ENCODE results near the gene OR2A2. TPM values are rescaled to one million over a fixed set of nuclear protein-coding genes. Genes with fewer than 3 reads are reported as not detected.

Gene OR2A2
- total RNA-seq, 1 experiment from 2014 or later: not detected

GRCh38 chr7:144133307-144133706 is 23.9 kb downstream of the OR2A2 start:
- no peak for DNase-seq (ENCODE audit: low read depth, low spot score)
- Histone ChIP-seq H3K36me3 (ENCODE audit: control insufficient read depth, insufficient read depth, low read length) (no peaks in the 10 kb centered on the region), H3K27me3 (ENCODE audit: control insufficient read depth, insufficient read depth, low read length) (no peaks in the 10 kb centered on the region; the same call in 1 of the 2 replicates), H3K27ac (ENCODE audit: low read length) (no peak overlapping the region), H3K4me3 (ENCODE audit: low read depth in 2 of 2, low read length in 2 of 2) (no peak overlapping the region), H3K4me1 (ENCODE audit: control insufficient read depth, insufficient read depth, low read length) (no peaks in the 10 kb centered on the region), H3K9me3 (ENCODE audit: control insufficient read depth, insufficient read depth, low read depth, low read length) (no peaks in the 10 kb centered on the region)
- no TSS peak for BruUV-seq (replicated peaks)
- POLR2A ChIA-PET: no interaction called here
- CTCF ChIA-PET: no interaction called here
- in situ Hi-C loops (cut with HindIII; ENCODE audit: low pct_unique_long_range_greater_than_20kb, low sequenced_read_pairs) (no loop called here), intact Hi-C loops (cut with micrococcal nuclease; ENCODE audit: unreplicated experiment) (no loop called here)
- no peak for TF ChIP-seq SIN3A (IDR thresholded peaks at IDR 0.05; ENCODE audit: borderline replicate concordance, insufficient read depth, low read depth, low read length)
- TF ChIP-seq, protein P1, sequence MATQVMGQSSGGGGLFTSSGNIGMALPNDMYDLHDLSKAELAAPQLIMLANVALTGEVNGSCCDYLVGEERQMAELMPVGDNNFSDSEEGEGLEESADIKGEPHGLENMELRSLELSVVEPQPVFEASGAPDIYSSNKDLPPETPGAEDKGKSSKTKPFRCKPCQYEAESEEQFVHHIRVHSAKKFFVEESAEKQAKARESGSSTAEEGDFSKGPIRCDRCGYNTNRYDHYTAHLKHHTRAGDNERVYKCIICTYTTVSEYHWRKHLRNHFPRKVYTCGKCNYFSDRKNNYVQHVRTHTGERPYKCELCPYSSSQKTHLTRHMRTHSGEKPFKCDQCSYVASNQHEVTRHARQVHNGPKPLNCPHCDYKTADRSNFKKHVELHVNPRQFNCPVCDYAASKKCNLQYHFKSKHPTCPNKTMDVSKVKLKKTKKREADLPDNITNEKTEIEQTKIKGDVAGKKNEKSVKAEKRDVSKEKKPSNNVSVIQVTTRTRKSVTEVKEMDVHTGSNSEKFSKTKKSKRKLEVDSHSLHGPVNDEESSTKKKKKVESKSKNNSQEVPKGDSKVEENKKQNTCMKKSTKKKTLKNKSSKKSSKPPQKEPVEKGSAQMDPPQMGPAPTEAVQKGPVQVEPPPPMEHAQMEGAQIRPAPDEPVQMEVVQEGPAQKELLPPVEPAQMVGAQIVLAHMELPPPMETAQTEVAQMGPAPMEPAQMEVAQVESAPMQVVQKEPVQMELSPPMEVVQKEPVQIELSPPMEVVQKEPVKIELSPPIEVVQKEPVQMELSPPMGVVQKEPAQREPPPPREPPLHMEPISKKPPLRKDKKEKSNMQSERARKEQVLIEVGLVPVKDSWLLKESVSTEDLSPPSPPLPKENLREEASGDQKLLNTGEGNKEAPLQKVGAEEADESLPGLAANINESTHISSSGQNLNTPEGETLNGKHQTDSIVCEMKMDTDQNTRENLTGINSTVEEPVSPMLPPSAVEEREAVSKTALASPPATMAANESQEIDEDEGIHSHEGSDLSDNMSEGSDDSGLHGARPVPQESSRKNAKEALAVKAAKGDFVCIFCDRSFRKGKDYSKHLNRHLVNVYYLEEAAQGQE (IDR thresholded peaks at IDR 0.05; ENCODE audit: insufficient read depth in 1 of 2, low read depth in 2 of 2, low read length in 1 of 2): no peak
- no peak for TF ChIP-seq CTCF (IDR thresholded peaks at IDR 0.05)
- no peak for TF ChIP-seq TCF7L2 (IDR thresholded peaks at IDR 0.05; ENCODE audit: low read depth, low read length)
- TF ChIP-seq POLR2AphosphoS5 (IDR thresholded peaks at IDR 0.05; ENCODE audit: low read depth, low read length): no peak
- no peak for ATAC-seq

- in situ Hi-C loops (cut with HindIII; ENCODE audit: low pct_unique_long_range_greater_than_20kb, low sequenced_read_pairs): no loop called here
- Histone ChIP-seq H3K4me3 (ENCODE audit: low read depth in 2 of 2, low read length in 2 of 2) (no peak overlapping the region), H3K27ac (ENCODE audit: low read length) (no peak overlapping the region), H3K27me3 (ENCODE audit: control insufficient read depth, insufficient read depth, low read length) (no peaks in the 10 kb centered on the region; the same call in 1 of the 2 replicates), H3K4me1 (ENCODE audit: control insufficient read depth, insufficient read depth, low read length) (no peaks in the 10 kb centered on the region), H3K9me3 (ENCODE audit: control insufficient read depth, insufficient read depth, low read depth, low read length) (no peaks in the 10 kb centered on the region), H3K36me3 (ENCODE audit: control insufficient read depth, insufficient read depth, low read length) (no peaks in the 10 kb centered on the region)
- no TSS peak for BruUV-seq (replicated peaks)
- TF ChIP-seq SIN3A (IDR thresholded peaks at IDR 0.05; ENCODE audit: borderline replicate concordance, insufficient read depth, low read depth, low read length) (no peak), CTCF (IDR thresholded peaks at IDR 0.05) (no peak), POLR2AphosphoS5 (IDR thresholded peaks at IDR 0.05; ENCODE audit: low read depth, low read length) (no peak), TCF7L2 (IDR thresholded peaks at IDR 0.05; ENCODE audit: low read depth, low read length) (no peak)
- TF ChIP-seq, protein P1 (IDR thresholded peaks at IDR 0.05; ENCODE audit: insufficient read depth in 1 of 2, low read depth in 2 of 2, low read length in 1 of 2): no peak
- DNase-seq (ENCODE audit: low read depth, low spot score): no peak
- CTCF ChIA-PET: no interaction called here
- intact Hi-C loops (cut with micrococcal nuclease; ENCODE audit: unreplicated experiment): no loop called here
- ATAC-seq: no peak
- POLR2A ChIA-PET: no interaction called here
Observed at GRCh38 chr7:144134116-144134515, 24.7 kb downstream of the OR2A2 start.

All from Panc1 (cell line).